Trophoblast cell (in vitro differentiated cells and primary cell): ENCODE results near the gene HAUS3.
"Not testable (repeated sequence)": the region's sequence is repeated elsewhere in the genome, so short reads cannot be mapped to it uniquely, and the experiment has no call there.

Source experiments
- DNase-seq, 2 donors: peaks; one replicate each; pipeline ENCODE4 v3.0.0-alpha.2; 2016
- H2AFZ ChIP-seq: 2 replicates; pipeline ENCODE4 v1.6.1; 2013; ENCODE audit warnings: low read length, moderate library complexity, mild to moderate bottlenecking; ENCODE audit not compliant: insufficient read depth, poor library complexity
- H2AK5ac ChIP-seq: 2 replicates; pipeline ENCODE4 v1.6.1; 2013; ENCODE audit warnings: mild to moderate bottlenecking, low read length
- H2BK120ac ChIP-seq: 2 replicates; pipeline ENCODE4 v1.6.1; 2013; ENCODE audit warnings: low read length, mild to moderate bottlenecking, moderate library complexity; ENCODE audit not compliant: insufficient read depth, poor library complexity
- H2BK12ac ChIP-seq: 2 replicates; pipeline ENCODE4 v1.6.1; 2013; ENCODE audit warnings: mild to moderate bottlenecking, low read length, moderate library complexity
- H2BK5ac ChIP-seq: 2 replicates; pipeline ENCODE4 v1.6.1; 2013; ENCODE audit warnings: low read length, low read depth, moderate library complexity, mild to moderate bottlenecking; ENCODE audit not compliant: poor library complexity
- H3K14ac ChIP-seq: 2 replicates; pipeline ENCODE4 v1.6.1; 2013; ENCODE audit warnings: mild to moderate bottlenecking, low read length
- H3K18ac ChIP-seq: 2 replicates; pipeline ENCODE4 v1.6.1; 2013; ENCODE audit warnings: mild to moderate bottlenecking, low read length
- H3K23ac ChIP-seq: 2 replicates; pipeline ENCODE4 v1.6.1; 2013; ENCODE audit warnings: low read length
- H3K27ac ChIP-seq: 2 replicates; pipeline ENCODE4 v1.5.1; 2013; ENCODE audit warnings: low read depth, mild to moderate bottlenecking, inconsistent platforms, low read length, moderate library complexity
- H3K27me3 ChIP-seq: 2 replicates; pipeline ENCODE4 v1.6.1; 2013; ENCODE audit warnings: inconsistent platforms, mild to moderate bottlenecking, low read length, moderate library complexity; ENCODE audit not compliant: insufficient read depth
- H3K36me3 ChIP-seq, 2 experiments: 1 replicate in 1 of 2; 2 replicates in 1 of 2; pipeline ENCODE4 v1.6.1; 2013; ENCODE audit warnings: low read length in 2 of 2, mild to moderate bottlenecking in 2 of 2, moderate library complexity in 1 of 2; ENCODE audit not compliant: insufficient read depth in 2 of 2, control insufficient read depth in 1 of 2
- H3K4ac ChIP-seq: 2 replicates; pipeline ENCODE4 v1.6.1; 2013; ENCODE audit warnings: low read depth, mild to moderate bottlenecking, low read length, moderate library complexity
- H3K4me1 ChIP-seq, 2 experiments: 1 replicate in 1 of 2; 2 replicates in 1 of 2; pipeline ENCODE4 v1.6.1; 2013; ENCODE audit warnings: low read length in 2 of 2, mild to moderate bottlenecking in 2 of 2, moderate library complexity in 1 of 2; ENCODE audit not compliant: insufficient read depth in 2 of 2, control insufficient read depth in 1 of 2
- H3K4me2 ChIP-seq: 2 replicates; pipeline ENCODE4 v1.6.1; 2013; ENCODE audit warnings: inconsistent platforms, mild to moderate bottlenecking, low read length, moderate library complexity
- H3K4me3 ChIP-seq: 2 replicates; pipeline ENCODE4 v1.5.1; 2013; ENCODE audit warnings: mild to moderate bottlenecking, low read depth, low read length, inconsistent platforms
- H3K79me1 ChIP-seq: one replicate; pipeline ENCODE4 v1.6.1; 2013; ENCODE audit warnings: low read length
- H3K79me2 ChIP-seq: 2 replicates; pipeline ENCODE4 v1.6.1; 2013; ENCODE audit warnings: low read length, mild to moderate bottlenecking; ENCODE audit not compliant: control insufficient read depth, insufficient read depth, poor library complexity
- H3K9ac ChIP-seq: 2 replicates; pipeline ENCODE4 v1.6.1; 2013; ENCODE audit warnings: mild to moderate bottlenecking, low read length
- H3K9me3 ChIP-seq: 2 replicates; pipeline ENCODE4 v1.6.1; 2013; ENCODE audit warnings: low read depth, mild to moderate bottlenecking, control low read depth, inconsistent platforms, low read length; ENCODE audit not compliant: insufficient read depth
- H4K12ac ChIP-seq: 2 replicates; pipeline ENCODE4 v1.6.1; 2013; ENCODE audit warnings: low read depth, mild to moderate bottlenecking, low read length, moderate library complexity
- H4K8ac ChIP-seq: 2 replicates; pipeline ENCODE4 v1.6.1; 2013; ENCODE audit warnings: low read depth, mild to moderate bottlenecking, low read length, moderate library complexity
- H4K91ac ChIP-seq: one replicate; pipeline ENCODE4 v1.6.1; 2013; ENCODE audit warnings: low read depth, mild to moderate bottlenecking, low read length, moderate library complexity
- whole genome bisulfite sequencing: extraction: QIAGEN DNeasy Blood & Tissue Kit; methylation state at CpG from one replicate; pipeline ENCODE4 v1.1.7; 2013; ENCODE audit warnings: missing lambda C conversion rate; ENCODE audit not compliant: insufficient read length, insufficient coverage; ENCODE audit errors: extremely low coverage; 5-methylcytosine and 5-hydroxymethylcytosine counted together

Gene HAUS3

GRCh38 chr4:2276581-2277325 lies 34.8 kb upstream of the HAUS3 start:
- Histone ChIP-seq H3K18ac (no peak overlapping the region), H3K79me2 (no peaks in the 10 kb centered on the region), H3K9me3 (peaks cover 2% of the 10 kb centered on the region), H3K23ac (no peak overlapping the region), H4K8ac (no peak overlapping the region), H3K27me3 (no peaks in the 10 kb centered on the region), H2BK12ac (no peak overlapping the region), H3K36me3 (no peaks in the 10 kb centered on the region), H4K12ac (no peak overlapping the region), H3K27ac (no peak overlapping the region), H3K4me3 (no peak overlapping the region), H3K14ac (no peak overlapping the region), H3K79me1 (no peaks in the 10 kb centered on the region), H3K4me1 (no peaks in the 10 kb centered on the region), H2BK120ac (no peak overlapping the region), H2AK5ac (no peak overlapping the region), H2AFZ (no peak overlapping the region), H4K91ac (no peak overlapping the region), H3K4me2 (no peak overlapping the region), H3K9ac (no peak overlapping the region), H2BK5ac (no peak overlapping the region), H3K4ac (no peak overlapping the region)
- no peak for DNase-seq
- WGBS, result 100% methylated on average over 2 of the region's 30 CpGs

- Histone ChIP-seq H3K4me3 (no peak overlapping the region), H3K4me1 (no peaks in the 10 kb centered on the region), H3K27me3 (no peaks in the 10 kb centered on the region), H3K9me3 (peaks cover 2% of the 10 kb centered on the region), H4K12ac (no peak overlapping the region), H2AK5ac (no peak overlapping the region), H3K9ac (no peak overlapping the region), H3K23ac (no peak overlapping the region), H4K91ac (no peak overlapping the region), H2AFZ (no peak overlapping the region), H3K79me1 (no peaks in the 10 kb centered on the region), H3K79me2 (no peaks in the 10 kb centered on the region), H3K4me2 (no peak overlapping the region), H4K8ac (no peak overlapping the region), H3K27ac (no peak overlapping the region), H2BK12ac (no peak overlapping the region), H3K36me3 (no peaks in the 10 kb centered on the region), H3K14ac (no peak overlapping the region), H3K18ac (no peak overlapping the region), H2BK5ac (no peak overlapping the region), H3K4ac (no peak overlapping the region), H2BK120ac (no peak overlapping the region)
- DNase-seq, result no peak
- WGBS, result no CpG with 5 or more reads among the region's 44 CpGs
Measured at GRCh38 chr4:2275546-2276251, 33.8 kb upstream of the HAUS3 start.

DNA sequence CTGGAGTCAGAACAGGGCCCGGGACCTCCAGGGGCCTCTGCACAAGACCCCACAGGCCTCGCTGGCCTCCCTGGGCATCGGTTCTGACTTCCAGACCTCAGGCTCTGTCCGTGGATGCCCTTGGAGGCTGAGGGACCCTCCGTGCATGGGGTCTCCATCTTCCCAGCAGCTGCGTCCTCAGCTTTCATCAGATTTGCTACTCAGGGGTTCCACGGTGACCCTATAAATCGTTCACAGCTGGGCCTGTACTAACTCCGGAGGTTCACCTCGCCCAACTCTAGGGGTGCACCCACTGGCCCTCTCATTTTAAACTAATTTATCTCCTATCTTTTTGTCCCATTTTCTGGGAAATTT lies 33.1 kb upstream of the HAUS3 start:
- H3K79me1 ChIP-seq, H2AK5ac ChIP-seq: not testable (repeated sequence)
- WGBS, result no CpG with 5 or more reads among the region's 10 CpGs

GRCh38 chr4:2274320-2275043 lies 32.6 kb upstream of the HAUS3 start:
- Histone ChIP-seq H3K4me2 (no peak overlapping the region), H2AK5ac (no peak overlapping the region), H3K36me3 (no peaks in the 10 kb centered on the region), H3K4me1 (no peaks in the 10 kb centered on the region), H3K9me3 (peaks cover 2% of the 10 kb centered on the region), H4K91ac (no peak overlapping the region), H2AFZ (no peak overlapping the region), H4K12ac (no peak overlapping the region), H3K9ac (no peak overlapping the region), H3K27ac (no peak overlapping the region), H3K79me1 (no peaks in the 10 kb centered on the region), H3K4me3 (no peak overlapping the region), H3K23ac (no peak overlapping the region), H4K8ac (no peak overlapping the region), H2BK5ac (no peak overlapping the region), H3K14ac (no peak overlapping the region), H2BK12ac (no peak overlapping the region), H3K4ac (no peak overlapping the region), H2BK120ac (no peak overlapping the region), H3K79me2 (no peaks in the 10 kb centered on the region), H3K18ac (no peak overlapping the region), H3K27me3 (no peaks in the 10 kb centered on the region)
- no peak for DNase-seq
- no CpG with 5 or more reads among the region's 21 CpGs for WGBS

More for the DNA sequence above, 33.1 kb upstream of the HAUS3 start:
- not testable (repeated sequence) for H3K27ac ChIP-seq, H3K4me1 ChIP-seq, DNase-seq, H3K9me3 ChIP-seq, H3K4ac ChIP-seq, H4K12ac ChIP-seq, H3K79me2 ChIP-seq, H3K18ac ChIP-seq, H3K36me3 ChIP-seq, H2BK5ac ChIP-seq, H3K14ac ChIP-seq, H4K8ac ChIP-seq, H3K4me2 ChIP-seq, H3K4me3 ChIP-seq, H3K9ac ChIP-seq, H4K91ac ChIP-seq, H2BK120ac ChIP-seq, H2BK12ac ChIP-seq, H3K23ac ChIP-seq, H3K27me3 ChIP-seq, H2AFZ ChIP-seq
